Rectal smooth muscle tissue (tissue), 1 donor: ENCODE results near the gene KCNC3.

Source experiments
- H3K27ac ChIP-seq: one replicate; pipeline ENCODE4 v1.7.0; 2013; ENCODE audit warnings: low read depth, low read length, inconsistent platforms
- H3K27me3 ChIP-seq: one replicate; pipeline ENCODE4 v1.7.0; 2013; ENCODE audit warnings: low read length; ENCODE audit not compliant: control insufficient read depth, insufficient read depth
- H3K36me3 ChIP-seq: one replicate; pipeline ENCODE4 v1.7.0; 2013; ENCODE audit warnings: low read length; ENCODE audit not compliant: control insufficient read depth, insufficient read depth
- H3K4me1 ChIP-seq: one replicate; pipeline ENCODE4 v1.7.0; 2013; ENCODE audit warnings: low read length; ENCODE audit not compliant: control insufficient read depth, insufficient read depth
- H3K4me3 ChIP-seq: one replicate; pipeline ENCODE4 v1.7.0; 2013; ENCODE audit warnings: low read length
- H3K9ac ChIP-seq: one replicate; pipeline ENCODE4 v1.7.0; 2013; ENCODE audit warnings: low read length

The KCNC3 gene

GRCh38 chr19:50287331-50287730 is 41.8 kb downstream of the KCNC3 start:
- no peak overlapping the region for H3K27ac ChIP-seq
- no peak overlapping the region for H3K9ac ChIP-seq
- H3K36me3 ChIP-seq = peaks cover 14% of the 10 kb centered on the region
- no peaks in the 10 kb centered on the region for H3K27me3 ChIP-seq
- no peaks in the 10 kb centered on the region for H3K4me1 ChIP-seq
- no peak overlapping the region for H3K4me3 ChIP-seq

- no peak overlapping the region for H3K9ac ChIP-seq
- peaks cover 14% of the 10 kb centered on the region for H3K36me3 ChIP-seq
- no peak overlapping the region for H3K4me3 ChIP-seq
- no peaks in the 10 kb centered on the region for H3K4me1 ChIP-seq
- H3K27ac ChIP-seq = no peak overlapping the region
- H3K27me3 ChIP-seq = no peaks in the 10 kb centered on the region
Measured at GRCh38 chr19:50286443-50286842, 42.7 kb downstream of the KCNC3 start.

DNA sequence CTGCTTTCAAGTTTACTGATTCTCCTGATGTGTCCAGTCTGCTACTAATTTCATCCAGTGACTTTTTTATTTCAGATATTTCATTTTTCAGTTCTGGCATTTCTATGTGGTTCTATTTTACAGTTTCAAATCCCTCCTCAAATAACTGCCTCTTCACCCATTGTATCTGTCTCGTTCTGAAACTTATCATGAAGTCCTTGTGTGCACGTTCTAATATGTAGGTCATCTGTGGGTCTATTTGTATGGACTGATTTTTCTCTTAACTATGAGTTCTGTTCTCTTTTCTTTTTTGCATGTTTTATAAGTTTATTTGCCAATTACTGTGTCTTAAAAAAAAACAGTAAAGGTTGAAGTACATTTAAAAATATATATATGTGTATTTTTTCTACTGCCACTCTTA is 43.3 kb downstream of the KCNC3 start:
- no peak overlapping the region for H3K9ac ChIP-seq
- no peaks in the 10 kb centered on the region for H3K27me3 ChIP-seq
- no peak overlapping the region for H3K4me3 ChIP-seq
- H3K4me1 ChIP-seq = no peaks in the 10 kb centered on the region
- H3K36me3 ChIP-seq = peaks cover 14% of the 10 kb centered on the region
- no peak overlapping the region for H3K27ac ChIP-seq

DNA sequence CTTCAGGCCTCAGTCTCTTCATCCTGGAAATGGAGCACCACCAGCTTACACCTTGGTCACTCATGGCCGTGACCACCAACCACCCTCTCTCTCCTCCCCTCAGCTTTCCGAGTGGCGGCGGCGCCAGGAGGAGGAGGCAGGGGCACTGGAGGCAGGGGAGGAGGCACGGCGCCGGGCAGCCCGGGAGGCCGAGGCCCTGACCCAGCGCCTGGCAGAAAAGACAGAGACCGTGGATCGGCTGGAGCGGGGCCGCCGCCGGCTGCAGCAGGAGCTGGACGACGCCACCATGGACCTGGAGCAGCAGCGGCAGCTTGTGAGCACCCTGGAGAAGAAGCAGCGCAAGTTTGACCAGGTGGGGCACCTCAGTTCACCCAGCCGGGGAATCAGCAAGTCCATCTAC is 47.7 kb downstream of the KCNC3 start:
- no peaks in the 10 kb centered on the region for H3K27me3 ChIP-seq
- peaks cover 3% of the 10 kb centered on the region for H3K36me3 ChIP-seq
- H3K27ac ChIP-seq = no peak overlapping the region

GRCh38 chr19:50280983-50281382 is 48.2 kb downstream of the KCNC3 start:
- H3K9ac ChIP-seq = no peak overlapping the region
- H3K27ac ChIP-seq = no peak overlapping the region
- no peak overlapping the region for H3K4me3 ChIP-seq
- H3K27me3 ChIP-seq = no peaks in the 10 kb centered on the region
- no peaks in the 10 kb centered on the region for H3K36me3 ChIP-seq
- no peaks in the 10 kb centered on the region for H3K4me1 ChIP-seq

More for the DNA sequence above, 47.7 kb downstream of the KCNC3 start:
- H3K4me3 ChIP-seq = no peak overlapping the region
- no peak overlapping the region for H3K9ac ChIP-seq
- no peaks in the 10 kb centered on the region for H3K4me1 ChIP-seq

- Histone ChIP-seq H3K9ac (no peak overlapping the region), H3K4me3 (no peak overlapping the region), H3K36me3 (no peaks in the 10 kb centered on the region), H3K27me3 (no peaks in the 10 kb centered on the region), H3K27ac (no peak overlapping the region), H3K4me1 (no peaks in the 10 kb centered on the region)
Measured at GRCh38 chr19:50280074-50280473, 49.1 kb downstream of the KCNC3 start.

DNA sequence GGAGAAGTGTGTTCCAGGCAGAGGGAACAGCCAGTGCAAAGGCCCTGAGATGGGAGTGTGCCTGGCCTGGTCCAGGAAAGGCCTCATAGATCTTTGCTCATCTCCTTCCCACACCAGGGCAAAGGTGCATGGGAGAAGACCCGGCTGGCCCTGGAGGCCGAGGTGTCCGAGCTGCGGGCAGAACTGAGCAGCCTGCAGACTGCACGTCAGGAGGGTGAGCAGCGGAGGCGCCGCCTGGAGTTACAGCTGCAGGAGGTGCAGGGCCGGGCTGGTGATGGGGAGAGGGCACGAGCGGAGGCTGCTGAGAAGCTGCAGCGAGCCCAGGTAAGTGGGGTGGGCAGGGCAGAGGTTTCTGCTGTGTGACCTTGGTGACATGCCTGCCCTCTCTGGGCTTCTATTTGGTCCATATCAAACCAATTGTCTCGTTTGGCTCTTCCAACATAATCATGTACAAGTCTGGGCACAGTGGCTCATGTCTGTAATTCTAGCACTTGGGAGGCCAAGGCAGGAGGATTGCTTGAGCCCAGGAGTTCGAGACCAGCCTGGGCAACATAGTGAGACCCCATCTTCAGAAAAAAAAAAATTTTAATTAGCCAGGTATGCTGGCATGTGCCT is 51.1 kb downstream of the KCNC3 start:
- Histone ChIP-seq H3K9ac (no peak overlapping the region), H3K36me3 (no peaks in the 10 kb centered on the region), H3K4me1 (no peaks in the 10 kb centered on the region), H3K27me3 (no peaks in the 10 kb centered on the region), H3K27ac (no peak overlapping the region), H3K4me3 (no peak overlapping the region)

DNA sequence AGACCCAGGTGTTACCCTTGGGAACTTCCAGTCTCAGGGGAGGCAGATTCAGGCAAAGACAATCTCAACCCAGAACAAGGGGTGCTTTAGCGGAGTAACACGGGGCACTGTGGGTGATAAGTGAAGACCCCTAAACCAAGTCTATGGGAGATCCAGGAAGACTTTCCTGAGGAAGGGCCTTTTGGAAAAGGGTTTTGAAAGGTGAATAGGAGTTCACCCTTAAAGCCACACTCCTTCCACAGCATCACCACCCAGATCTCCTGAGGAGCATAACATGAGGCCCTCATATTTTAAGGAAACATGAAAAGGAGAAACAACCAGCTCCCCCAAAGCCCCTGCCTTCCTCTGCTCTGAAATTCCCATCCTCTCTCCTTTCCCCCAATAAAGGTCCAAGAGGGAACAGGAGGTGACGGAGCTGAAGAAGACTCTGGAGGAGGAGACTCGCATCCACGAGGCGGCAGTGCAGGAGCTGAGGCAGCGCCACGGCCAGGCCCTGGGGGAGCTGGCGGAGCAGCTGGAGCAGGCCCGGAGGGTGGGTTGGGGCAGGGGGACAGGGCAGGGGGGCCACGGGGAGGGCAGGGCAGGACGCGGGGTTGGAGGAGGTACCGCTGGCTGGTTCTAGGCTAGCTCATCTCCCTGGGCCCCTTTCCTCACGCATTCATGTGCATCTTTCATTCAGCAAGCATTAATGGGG is 52.7 kb downstream of the KCNC3 start:
- Histone ChIP-seq H3K27me3 (no peaks in the 10 kb centered on the region), H3K4me3 (no peak overlapping the region), H3K9ac (no peak overlapping the region), H3K4me1 (no peaks in the 10 kb centered on the region), H3K27ac (no peak overlapping the region), H3K36me3 (no peaks in the 10 kb centered on the region)

GRCh38 chr19:50275577-50276368 is 53.4 kb downstream of the KCNC3 start:
- Histone ChIP-seq H3K36me3 (no peaks in the 10 kb centered on the region), H3K27ac (no peak overlapping the region), H3K9ac (no peak overlapping the region), H3K27me3 (no peaks in the 10 kb centered on the region), H3K4me1 (no peaks in the 10 kb centered on the region), H3K4me3 (no peak overlapping the region)

GRCh38 chr19:50273821-50274220 is 55.4 kb downstream of the KCNC3 start:
- Histone ChIP-seq H3K27me3 (no peaks in the 10 kb centered on the region), H3K27ac (no peak overlapping the region), H3K4me3 (no peak overlapping the region), H3K36me3 (no peaks in the 10 kb centered on the region), H3K9ac (no peak overlapping the region), H3K4me1 (no peaks in the 10 kb centered on the region)

- Histone ChIP-seq H3K4me3 (no peak overlapping the region), H3K27ac (no peak overlapping the region), H3K4me1 (no peaks in the 10 kb centered on the region), H3K36me3 (no peaks in the 10 kb centered on the region), H3K9ac (no peak overlapping the region), H3K27me3 (peaks cover 3% of the 10 kb centered on the region)
Measured at GRCh38 chr19:50272263-50272897, 56.8 kb downstream of the KCNC3 start.

DNA sequence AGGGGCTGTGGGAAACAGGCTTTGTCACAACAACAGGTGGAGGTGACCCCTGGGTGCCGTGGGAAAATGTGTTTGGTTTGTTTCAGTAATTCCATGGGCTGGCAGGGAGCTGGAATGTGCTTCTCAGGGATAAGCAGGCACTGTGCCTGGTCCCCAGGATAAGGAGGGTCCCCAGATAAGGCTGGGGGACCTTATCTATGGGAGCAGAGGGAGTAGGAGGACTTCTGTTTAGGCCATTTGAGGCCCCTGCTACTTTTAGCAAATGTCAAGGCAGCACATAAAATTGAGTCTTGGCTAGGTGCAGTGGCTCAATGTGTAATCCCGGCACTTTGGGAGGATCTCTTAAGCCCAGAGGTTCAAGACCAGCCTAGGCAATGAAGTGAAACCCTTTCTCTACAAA is 59.5 kb downstream of the KCNC3 start:
- no peaks in the 10 kb centered on the region for H3K36me3 ChIP-seq
- no peak overlapping the region for H3K4me3 ChIP-seq
- no peak overlapping the region for H3K27ac ChIP-seq

More for the DNA sequence above, 59.5 kb downstream of the KCNC3 start:
- Histone ChIP-seq H3K9ac (no peak overlapping the region), H3K4me1 (no peaks in the 10 kb centered on the region), H3K27me3 (peaks cover 3% of the 10 kb centered on the region)
